ENCODE results near the gene PLA2G15. TPM values are rescaled to one million over a fixed set of nuclear protein-coding genes. Genes with fewer than 3 reads are reported as not detected.

Gene PLA2G15
- total RNA-seq, 1 donor from 2014 or later, result 15.4 TPM

DNA sequence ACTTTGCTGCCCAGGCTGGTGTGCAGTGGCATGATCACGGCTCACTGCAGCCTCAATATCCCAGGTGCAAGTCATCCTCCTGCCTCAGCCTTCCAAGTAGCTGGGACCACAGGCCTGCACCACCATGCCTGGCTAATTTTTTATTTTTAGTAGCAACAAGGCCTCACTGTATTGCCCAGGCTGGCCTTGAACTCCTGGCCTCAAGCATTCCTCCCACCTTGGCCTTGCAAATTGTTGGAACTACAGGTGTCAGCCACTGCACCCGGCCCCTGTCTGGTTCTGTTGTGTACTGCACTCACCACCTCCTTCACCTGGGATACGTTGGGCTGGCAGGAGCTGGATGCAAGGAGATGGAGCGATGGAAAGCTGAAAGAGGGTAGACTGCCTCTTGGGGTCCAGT, 8.5 kb downstream of the PLA2G15 start:
- no peak for DNase-seq

DNA sequence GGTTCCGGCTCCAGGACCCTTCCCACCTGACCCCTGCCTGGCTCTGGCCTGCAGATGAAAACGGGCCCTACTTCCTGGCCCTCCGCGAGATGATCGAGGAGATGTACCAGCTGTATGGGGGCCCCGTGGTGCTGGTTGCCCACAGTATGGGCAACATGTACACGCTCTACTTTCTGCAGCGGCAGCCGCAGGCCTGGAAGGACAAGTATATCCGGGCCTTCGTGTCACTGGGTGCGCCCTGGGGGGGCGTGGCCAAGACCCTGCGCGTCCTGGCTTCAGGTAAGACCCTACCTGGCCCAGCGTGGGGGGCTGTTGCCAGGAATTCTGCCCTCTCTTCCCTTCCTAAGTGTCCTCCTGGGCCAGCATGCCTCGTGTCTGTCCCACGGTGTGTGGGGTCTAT, 10.5 kb downstream of the PLA2G15 start:
- DNase-seq, result no peak

DNA sequence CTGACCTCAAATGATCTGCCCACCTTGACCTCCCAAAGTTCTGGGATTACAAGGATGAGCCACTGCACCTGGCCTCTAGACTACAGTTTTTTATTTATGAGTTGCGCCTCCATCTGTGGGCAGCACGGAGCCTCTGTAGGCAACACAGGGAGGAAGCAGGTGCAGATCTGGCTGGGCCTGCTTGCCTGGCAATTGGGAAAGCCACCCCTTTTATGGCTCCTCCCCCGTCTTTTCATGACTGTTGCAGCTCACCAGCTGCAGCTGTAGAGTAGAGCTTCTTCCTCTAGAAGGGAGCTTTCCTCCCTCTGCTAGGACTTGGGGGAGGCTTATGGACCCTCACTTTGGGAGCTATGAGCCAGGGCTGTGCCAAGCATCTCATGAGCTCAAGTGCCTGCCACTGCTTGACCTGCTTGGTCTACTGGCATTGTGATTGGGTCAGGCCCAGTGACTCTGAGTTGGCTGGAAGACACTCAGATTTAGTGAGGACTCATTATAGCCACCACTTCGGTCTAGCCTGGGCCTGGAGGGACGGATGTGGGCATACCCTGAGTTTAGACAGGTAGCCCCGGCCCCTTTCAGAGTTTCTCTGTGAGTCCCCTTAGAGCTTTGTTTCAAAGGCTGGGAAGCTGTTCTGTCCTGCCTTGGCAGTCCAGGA, 12.2 kb downstream of the PLA2G15 start:
- DNase-seq, result no peak

DNA sequence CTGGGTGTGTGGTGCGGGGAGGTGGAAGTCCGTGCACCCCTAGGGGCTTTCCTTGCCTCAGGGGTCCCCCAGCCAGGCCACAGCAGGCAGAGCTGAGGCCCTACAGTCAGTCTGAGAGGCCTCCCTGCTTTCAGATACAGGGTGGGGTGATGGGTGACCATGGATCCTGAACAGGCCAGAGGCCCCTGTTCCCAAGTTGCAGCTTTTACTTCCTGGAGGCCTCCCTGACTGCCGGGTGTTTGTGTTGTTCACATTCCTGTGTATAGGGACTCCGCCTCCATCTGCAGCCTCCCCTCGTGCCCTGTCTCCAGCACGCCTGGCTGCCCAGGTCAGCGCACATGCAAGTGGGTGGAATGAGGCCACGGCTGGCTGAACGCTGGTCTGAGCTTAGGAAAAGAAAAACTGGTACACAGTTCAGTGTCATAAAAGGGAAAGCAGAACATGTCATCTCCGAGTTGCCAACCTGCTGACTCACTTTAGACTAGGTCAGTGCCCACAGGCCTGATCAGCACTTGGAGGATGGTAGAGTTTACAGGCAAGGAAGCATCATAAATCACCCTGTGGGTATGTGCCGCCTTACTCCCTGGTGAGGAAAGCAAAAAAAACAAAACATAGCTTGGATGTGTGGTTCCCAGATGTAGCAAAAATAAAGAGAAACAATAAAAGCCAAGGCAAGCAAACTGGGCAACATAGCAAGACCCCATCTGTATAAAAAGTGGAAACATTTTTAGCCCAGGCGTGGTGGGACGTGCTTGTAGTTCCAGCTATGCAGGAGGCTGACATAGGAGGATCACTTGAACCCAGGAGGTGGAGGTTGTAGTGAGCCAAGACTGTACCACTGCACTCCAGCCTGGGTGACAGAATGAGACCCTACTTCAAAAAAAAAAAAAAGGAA, 13.0 kb downstream of the PLA2G15 start:
- no peak for DNase-seq

DNA sequence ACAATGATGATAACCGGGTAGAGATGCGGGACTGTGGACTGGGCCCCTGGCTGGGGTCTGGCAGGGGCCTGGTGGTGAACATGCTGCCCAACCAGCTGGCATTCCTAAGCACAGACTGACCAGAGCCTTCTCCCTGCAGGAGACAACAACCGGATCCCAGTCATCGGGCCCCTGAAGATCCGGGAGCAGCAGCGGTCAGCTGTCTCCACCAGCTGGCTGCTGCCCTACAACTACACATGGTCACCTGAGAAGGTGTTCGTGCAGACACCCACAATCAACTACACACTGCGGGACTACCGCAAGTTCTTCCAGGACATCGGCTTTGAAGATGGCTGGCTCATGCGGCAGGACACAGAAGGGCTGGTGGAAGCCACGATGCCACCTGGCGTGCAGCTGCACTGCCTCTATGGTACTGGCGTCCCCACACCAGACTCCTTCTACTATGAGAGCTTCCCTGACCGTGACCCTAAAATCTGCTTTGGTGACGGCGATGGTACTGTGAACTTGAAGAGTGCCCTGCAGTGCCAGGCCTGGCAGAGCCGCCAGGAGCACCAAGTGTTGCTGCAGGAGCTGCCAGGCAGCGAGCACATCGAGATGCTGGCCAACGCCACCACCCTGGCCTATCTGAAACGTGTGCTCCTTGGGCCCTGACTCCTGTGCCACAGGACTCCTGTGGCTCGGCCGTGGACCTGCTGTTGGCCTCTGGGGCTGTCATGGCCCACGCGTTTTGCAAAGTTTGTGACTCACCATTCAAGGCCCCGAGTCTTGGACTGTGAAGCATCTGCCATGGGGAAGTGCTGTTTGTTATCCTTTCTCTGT, 14.0 kb downstream of the PLA2G15 start:
- no peak for DNase-seq

DNA sequence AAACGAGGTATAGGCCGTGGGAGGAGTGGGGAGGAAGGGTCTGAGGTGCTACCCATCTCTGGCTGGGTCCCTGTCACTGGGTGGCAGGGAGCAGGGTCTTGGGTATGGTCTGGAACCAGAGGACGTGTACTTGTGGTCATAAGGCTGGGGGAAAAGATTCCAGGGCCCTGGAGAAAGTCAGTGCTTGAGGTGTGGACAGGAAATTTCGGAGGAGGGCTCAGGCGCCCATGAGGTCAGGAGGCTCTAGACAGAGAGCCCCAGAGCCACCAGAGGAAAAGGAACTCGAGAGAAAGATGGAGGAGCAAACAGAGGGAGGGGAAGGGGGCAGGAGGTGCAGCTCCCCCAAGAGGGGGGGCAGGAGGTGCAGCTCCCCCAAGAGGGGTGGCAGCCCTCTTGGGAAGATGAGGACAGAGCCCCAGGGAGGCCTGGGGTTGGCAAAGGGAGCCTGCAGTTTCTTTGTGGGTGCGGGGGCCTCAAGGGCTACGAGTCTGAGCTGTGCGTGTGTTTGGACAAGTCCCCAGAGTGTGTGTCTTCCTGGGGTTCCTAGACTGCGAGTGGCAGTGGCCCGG, 18.5 kb downstream of the PLA2G15 start:
- no peak for DNase-seq

GRCh38 chr16:68264128-68265077, 19.2 kb downstream of the PLA2G15 start, which contains the start of gene SLC7A6:
Gene SLC7A6, plus strand, starts transcription at chr16:68264526. Its CDS starts 10,201 bp downstream, at chr16:68274727.
- no peak for DNase-seq

DNA sequence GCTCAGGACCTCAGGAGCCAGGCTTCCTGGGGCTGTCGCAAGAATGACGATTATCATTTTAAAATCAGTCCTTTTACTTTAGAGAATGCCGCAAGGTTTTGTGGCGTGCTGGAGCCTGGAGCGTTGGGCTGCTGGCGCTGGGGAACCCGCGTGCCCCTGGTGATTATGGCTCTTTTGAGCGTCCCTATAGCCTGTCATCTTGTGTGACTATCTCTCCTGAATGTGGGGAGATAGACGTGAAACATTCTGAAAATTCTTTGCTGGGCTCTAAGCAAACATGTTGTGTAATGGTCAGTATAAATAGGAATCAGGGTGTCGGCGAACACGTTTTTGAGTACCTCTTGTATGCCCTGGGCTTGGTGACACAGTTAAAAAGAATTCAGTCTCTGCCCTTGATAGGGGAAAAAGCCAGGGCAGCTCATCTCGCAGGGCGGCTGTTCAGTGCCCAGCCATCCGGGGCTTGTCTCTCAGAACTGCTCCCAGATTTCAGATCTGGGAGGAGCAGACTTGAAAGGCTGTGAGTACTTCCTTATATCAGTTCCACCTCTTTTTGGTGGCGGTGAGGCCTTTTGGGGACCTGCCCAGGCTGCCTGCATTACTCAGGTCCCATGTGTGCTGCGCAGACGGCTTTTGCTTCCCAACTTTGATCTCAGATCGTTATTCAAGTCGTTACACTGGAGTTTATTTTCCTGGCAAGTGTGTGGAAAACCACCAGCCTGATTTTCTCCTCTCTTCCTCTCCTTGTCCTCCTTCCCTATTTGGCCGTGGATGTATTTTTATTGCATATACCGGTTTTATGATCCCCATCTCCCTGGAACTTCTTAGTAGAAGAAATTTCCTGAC, 20.1 kb downstream of the PLA2G15 start:
- no peak for DNase-seq

DNA sequence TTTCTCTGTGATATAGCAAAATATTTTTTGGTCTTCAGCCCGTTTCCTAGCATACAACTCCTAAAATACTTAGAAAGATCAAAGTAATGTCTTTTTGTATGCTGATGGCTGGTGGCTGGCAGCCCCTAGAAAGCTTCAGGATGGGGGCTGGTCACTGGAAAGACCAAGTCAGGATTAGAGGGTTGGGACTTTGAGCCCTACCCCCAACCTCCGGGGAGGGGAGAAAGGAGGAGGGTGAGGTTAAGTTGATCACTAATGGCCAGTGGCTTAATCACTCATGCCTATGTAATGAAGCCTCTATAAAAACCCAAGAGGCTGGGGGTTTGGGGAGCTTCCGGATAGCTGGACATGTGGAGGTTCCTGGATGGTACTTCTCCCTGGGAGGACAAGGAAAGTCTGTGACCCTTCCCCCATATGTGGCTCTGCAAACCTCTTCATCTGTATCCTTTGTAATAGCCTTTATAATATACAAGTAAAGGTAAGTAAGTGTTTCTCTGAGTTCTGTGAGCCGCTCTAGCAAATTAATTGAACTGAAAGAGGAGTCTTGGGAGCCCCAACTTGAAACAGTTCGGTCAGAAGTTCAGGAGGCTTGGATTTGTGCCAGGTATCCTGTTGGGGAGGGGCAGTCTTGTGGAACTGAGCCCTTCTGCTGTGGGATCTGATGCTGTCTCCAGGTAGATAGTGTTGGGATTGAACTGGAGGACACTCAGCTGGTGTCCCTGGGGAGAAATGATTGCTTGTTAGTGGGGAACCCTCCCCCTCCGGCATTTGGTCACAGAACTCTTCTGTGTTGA, 22.6 kb downstream of the PLA2G15 start:
- no peak for DNase-seq

DNA sequence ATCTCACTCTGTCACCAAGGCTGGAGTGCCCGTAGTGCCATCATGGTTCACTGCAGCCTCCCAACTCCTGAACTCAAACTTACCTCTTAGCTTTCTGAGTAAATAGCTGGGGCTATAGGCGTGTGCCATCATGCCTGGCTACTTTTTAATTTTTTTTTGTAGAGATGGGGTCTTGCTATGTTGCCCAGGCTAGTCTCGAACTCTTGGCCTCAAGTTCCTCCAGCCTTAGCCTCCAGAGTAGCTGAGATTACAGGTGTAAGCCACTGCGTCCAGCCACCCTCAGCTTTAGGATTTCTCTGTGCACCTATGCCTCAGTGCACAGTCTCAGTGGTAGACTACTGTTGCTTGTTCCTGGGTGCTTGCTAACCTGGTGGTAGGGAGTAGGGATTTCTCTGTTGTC, 24.6 kb downstream of the PLA2G15 start:
- no peak for DNase-seq

- no peak for DNase-seq
Observed at GRCh38 chr16:68270353-68270752, 25.2 kb downstream of the PLA2G15 start.

- DNase-seq, result no peak
Observed at GRCh38 chr16:68272507-68273209, 27.5 kb downstream of the PLA2G15 start.

- no peak for DNase-seq
Observed at GRCh38 chr16:68273459-68273858, 28.3 kb downstream of the PLA2G15 start.

DNA sequence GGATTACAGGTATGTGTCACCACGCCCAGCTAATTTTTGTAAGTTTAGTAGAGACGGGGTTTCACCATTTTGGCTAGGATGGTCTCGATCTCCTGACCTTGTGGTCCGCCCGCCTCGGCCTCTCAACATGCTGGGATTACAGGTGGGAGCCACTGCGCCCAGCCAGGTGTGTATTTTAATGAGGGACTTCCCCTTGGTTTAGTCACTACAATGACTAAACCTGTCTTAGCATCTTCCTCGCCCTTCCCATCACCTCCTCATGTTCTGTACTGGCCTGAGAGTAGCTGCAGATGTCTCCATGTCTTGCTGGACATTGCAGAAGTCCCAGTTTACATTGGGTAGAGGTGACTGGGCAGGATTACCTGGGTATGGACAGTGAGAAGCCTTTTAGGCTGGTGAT, 28.7 kb downstream of the PLA2G15 start:
- DNase-seq, result no peak

DNA sequence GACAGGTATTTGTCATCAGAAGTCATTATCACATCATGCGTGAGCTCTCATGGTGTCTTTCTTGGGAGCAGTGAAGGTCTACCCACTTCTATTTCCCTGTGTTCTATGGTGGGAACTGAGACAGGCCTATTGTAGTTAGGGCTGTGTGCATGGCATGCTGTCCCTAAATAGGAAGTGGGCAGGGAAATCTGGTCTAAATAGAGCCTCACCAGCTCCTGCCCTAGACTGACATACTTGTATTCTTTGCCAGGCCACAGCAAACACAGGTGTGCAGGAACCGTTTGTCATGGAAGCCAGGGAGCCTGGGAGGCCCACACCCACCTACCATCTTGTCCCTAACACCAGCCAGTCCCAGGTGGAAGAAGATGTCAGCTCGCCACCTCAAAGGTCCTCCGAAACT, 29.3 kb downstream of the PLA2G15 start:
- no peak for DNase-seq

GRCh38 chr16:68275611-68276191, 30.5 kb downstream of the PLA2G15 start:
- DNase-seq, result no peak

GRCh38 chr16:68276223-68276622, 31.1 kb downstream of the PLA2G15 start:
- DNase-seq, result no peak
